Measurements from ENCODE around the gene AKAP17A. TPM values are rescaled to one million over a fixed set of nuclear protein-coding genes. Genes with fewer than 3 reads are reported as not detected.
A peak's percentile ranks its signal among the peaks of the same experiment; 100 is the strongest.

The AKAP17A gene
- total and polyA plus RNA-seq, 2 of the 13 experiments (the other 11 are each of a cell fraction or from before 2014, with no cell fraction given), result 20.5 to 26.5 TPM

- TF ChIP-seq HNRNPLL (IDR thresholded peaks at IDR 0.05; ENCODE audit: low read depth, low read length, poor library complexity, severe bottlenecking) (peak; percentile 47), TAF1 (CRISPR knock-in tag; IDR thresholded peaks at IDR 0.05) (peak; percentile 54; the same call in 1 of the 2 replicates), GATAD1 (CRISPR knock-in tag; IDR thresholded peaks at IDR 0.05) (peak; percentile 87), CCAR2 (optimal IDR thresholded peaks at IDR 0.05; ENCODE audit: low read depth, low read length) (no peak), TARDBP (CRISPR knock-in tag; IDR thresholded peaks at IDR 0.05) (0 out of 2 replicates have a peak, but pooled peaks have one; percentile 19), IRF1 (CRISPR knock-in tag; IDR thresholded peaks at IDR 0.05; ENCODE audit: low read depth) (no peak), KLF15 (CRISPR knock-in tag; IDR thresholded peaks at IDR 0.05; ENCODE audit: borderline replicate concordance) (no peak), TFDP1 (CRISPR knock-in tag; IDR thresholded peaks at IDR 0.05; ENCODE audit: borderline replicate concordance) (peak; percentile 62; the same call in 1 of the 2 replicates), DMTF1 (CRISPR knock-in tag; IDR thresholded peaks at IDR 0.05) (no peak), CEBPB (IDR thresholded peaks at IDR 0.05; ENCODE audit: borderline replicate concordance, low read depth, low read length) (no peak), ZBTB21 (CRISPR knock-in tag; IDR thresholded peaks at IDR 0.05) (peak; percentile 48; the same call in 1 of the 2 replicates), SALL1 (CRISPR knock-in tag; IDR thresholded peaks at IDR 0.05) (peak; percentile 74), ZGPAT (CRISPR knock-in tag; IDR thresholded peaks at IDR 0.05) (peak; percentile 47; the same call in 1 of the 2 replicates), SIX4 (CRISPR knock-in tag; IDR thresholded peaks at IDR 0.05) (no peak), POGZ (CRISPR knock-in tag; IDR thresholded peaks at IDR 0.05) (peak; percentile 50; the same call in 1 of the 2 replicates)
Observed at GRCh38 chrX:1591102-1591862, at the start of gene AKAP17A (continued).

All from HepG2 (cell line).